ENCODE results near the gene TMEM183A.

TMEM183A gene

GRCh38 chr1:203006948-203007871, at the start of gene TMEM183A:
Gene TMEM183A, plus strand, starts transcription at chr1:203007374. Its CDS starts 92 bp downstream, at chr1:203007466.
- no peak for TF ChIP-seq CTCF (IDR thresholded peaks at IDR 0.05)

GRCh38 chr1:202957733-202958543, 49.2 kb upstream of the TMEM183A start, which contains the start of gene ADIPOR1:
Gene ADIPOR1, minus strand, starts transcription at chr1:202958312. Its CDS starts 7,242 bp downstream, at chr1:202951070.
- no peak for TF ChIP-seq CTCF (IDR thresholded peaks at IDR 0.05)

GRCh38 chr1:202958544-202959275, 48.5 kb upstream of the TMEM183A start:
- no peak for TF ChIP-seq CTCF (IDR thresholded peaks at IDR 0.05)

- no peak for TF ChIP-seq CTCF (IDR thresholded peaks at IDR 0.05)
These were observed 47.9 kb upstream of the TMEM183A start for GRCh38 chr1:202959276-202959620.

- TF ChIP-seq CTCF (IDR thresholded peaks at IDR 0.05), result no peak
These were observed 45.8 kb upstream of the TMEM183A start for GRCh38 chr1:202961220-202961880.

- TF ChIP-seq CTCF (IDR thresholded peaks at IDR 0.05), result no peak
These were observed 42.3 kb upstream of the TMEM183A start for GRCh38 chr1:202964791-202965410.

Data from LNCAP (cell line).